HG02981 (cell line): ENCODE data around the gene SLC22A1.
"Not testable (repeated sequence)": the region's sequence is repeated elsewhere in the genome, so short reads cannot be mapped to it uniquely, and the experiment has no call there.

Experiments used
- ATAC-seq: cut with Tn5 transposase; IDR thresholded peaks from one replicate; pipeline ENCODE4 v1.9.1; 2021; ENCODE audit warnings: mild to moderate bottlenecking, moderate library complexity; ENCODE audit not compliant: unreplicated experiment

Gene SLC22A1

GRCh38 chr6:160121981-160122380 is 366 bp downstream of the SLC22A1 start:
- ATAC-seq: no peak

GRCh38 chr6:160122744-160123143 is 1.1 kb downstream of the SLC22A1 start:
- ATAC-seq: no peak

- no peak for ATAC-seq
Observed at GRCh38 chr6:160124007-160124406, 2.4 kb downstream of the SLC22A1 start.

- ATAC-seq: no peak
Observed at GRCh38 chr6:160124605-160125004, 3.0 kb downstream of the SLC22A1 start.

- ATAC-seq: not testable (repeated sequence)
Observed at GRCh38 chr6:160125105-160125504, 3.5 kb downstream of the SLC22A1 start.

- ATAC-seq: no peak
Observed at GRCh38 chr6:160127270-160128124, 5.9 kb downstream of the SLC22A1 start.

- no peak for ATAC-seq
Observed at GRCh38 chr6:160128125-160128683, 6.6 kb downstream of the SLC22A1 start.

- ATAC-seq: no peak
Observed at GRCh38 chr6:160128879-160129516, 7.4 kb downstream of the SLC22A1 start.

- no peak for ATAC-seq
Observed at GRCh38 chr6:160129881-160130615, 8.4 kb downstream of the SLC22A1 start.

GRCh38 chr6:160130729-160131484 is 9.3 kb downstream of the SLC22A1 start:
- ATAC-seq: no peak

- ATAC-seq: no peak
Observed at GRCh38 chr6:160131636-160132296, 10.2 kb downstream of the SLC22A1 start.

- ATAC-seq: no peak
Observed at GRCh38 chr6:160132297-160132637, 10.7 kb downstream of the SLC22A1 start.

- ATAC-seq: no peak
Observed at GRCh38 chr6:160132776-160133338, 11.2 kb downstream of the SLC22A1 start.

- ATAC-seq: no peak
Observed at GRCh38 chr6:160133441-160134336, 12.1 kb downstream of the SLC22A1 start.

- not testable (repeated sequence) for ATAC-seq
Observed at GRCh38 chr6:160134337-160134751, 12.7 kb downstream of the SLC22A1 start.

GRCh38 chr6:160134779-160135547 is 13.3 kb downstream of the SLC22A1 start:
- ATAC-seq: no peak

- ATAC-seq: no peak
Observed at GRCh38 chr6:160135907-160136655, 14.5 kb downstream of the SLC22A1 start.
